PC-9 (cell line): ENCODE results near the gene CCP110. TPM values are rescaled to one million over a fixed set of nuclear protein-coding genes. Genes with fewer than 3 reads are reported as not detected.

Experiments
- Bru-seq: library from RNA; stranded (reverse); fragments of 400-500 nt; gene quantifications from one replicate; lab custom pipeline; 2021; lab: Mats Ljungman, UMichigan
- BruChase-seq, 2 experiments: library from RNA; stranded (reverse); fragments of 400-500 nt; gene quantifications; one replicate each; lab custom pipeline; 2021; lab: Mats Ljungman, UMichigan
- BruUV-seq: library from RNA; stranded (reverse); fragments of 400-500 nt; replicated peaks from 2 replicates; lab custom pipeline; 2021; lab: Mats Ljungman, UMichigan
- CTCF ChIA-PET: fragments of 300-600 bp; sonication (Branson Sonifier 250); formaldehyde crosslinking; loops from one replicate; lab custom pipeline; 2022; ENCODE audit warnings: antibody characterized with exemption; lab: Charles Lee
- POLR2A ChIA-PET: fragments of 300-600 bp; sonication (Branson Sonifier 250); formaldehyde crosslinking; loops from one replicate; lab custom pipeline; 2022; ENCODE audit warnings: antibody characterized with exemption; ENCODE audit not compliant: unreplicated experiment; lab: Charles Lee
- DNase-seq, 2 experiments: peaks; one replicate each; pipeline versions ENCODE4 v3.0.0 to v3.0.0-alpha.2; 2015 to 2022; ENCODE audit warnings: mixed read lengths in 1 of 2
- H2AFZ ChIP-seq: fragments of 200-600 bp; sonication (generic); 2 replicates; pipeline ENCODE4 v1.8.1; 2017; ENCODE audit warnings: antibody characterized with exemption
- H3F3A ChIP-seq: fragments of 200-600 bp; sonication (generic); 2 replicates; pipeline ENCODE4 v1.8.1; 2017; ENCODE audit warnings: antibody characterized with exemption, mild to moderate bottlenecking, low read depth; ENCODE audit not compliant: insufficient read depth
- H3K27ac ChIP-seq: fragments of 200-600 bp; sonication (generic); 2 replicates; pipeline ENCODE4 v1.6.1; 2016; ENCODE audit warnings: mixed run types
- H3K27me3 ChIP-seq: fragments of 200-600 bp; sonication (generic); 2 replicates; pipeline ENCODE4 v1.6.1; 2016; ENCODE audit warnings: low read depth, mixed run types; ENCODE audit not compliant: insufficient read depth
- H3K36me3 ChIP-seq: fragments of 200-600 bp; sonication (generic); 2 replicates; pipeline ENCODE4 v1.6.1; 2016; ENCODE audit warnings: low read depth, mixed run types
- H3K4me1 ChIP-seq: fragments of 200-600 bp; sonication (generic); replicated peaks from 2 replicates; pipeline ENCODE4 v1.6.1; 2016; ENCODE audit warnings: mixed run types; ENCODE audit not compliant: insufficient read depth
- H3K4me2 ChIP-seq: fragments of 200-600 bp; sonication (generic); 2 replicates; pipeline ENCODE4 v1.6.1; 2017; ENCODE audit warnings: mixed run types
- H3K4me3 ChIP-seq: fragments of 200-600 bp; sonication (generic); 2 replicates; pipeline ENCODE4 v1.6.1; 2016; ENCODE audit warnings: mixed run types
- H3K79me2 ChIP-seq: fragments of 200-600 bp; sonication (generic); 2 replicates; pipeline ENCODE4 v1.6.1; 2017; ENCODE audit warnings: low read depth, mixed run types
- H3K9me2 ChIP-seq: fragments of 200-600 bp; sonication (generic); 2 replicates; pipeline ENCODE4 v1.8.1; 2017; ENCODE audit warnings: mild to moderate bottlenecking; ENCODE audit not compliant: insufficient read depth
- H3K9me3 ChIP-seq: fragments of 200-600 bp; sonication (generic); 2 replicates; pipeline ENCODE4 v1.8.1; 2016; ENCODE audit warnings: low read depth; ENCODE audit not compliant: insufficient read depth
- H4K20me1 ChIP-seq: fragments of 200-600 bp; sonication (generic); 2 replicates; pipeline ENCODE4 v1.8.1; 2017; ENCODE audit not compliant: insufficient read depth
- CTCF ChIP-seq: fragments of 200-600 bp; sonication (generic); conservative IDR thresholded peaks from 2 replicates; pipeline ENCODE4 v1.6.1; 2017; ENCODE audit warnings: mixed run types, antibody characterized with exemption, mild to moderate bottlenecking, moderate library complexity
- EZH2 ChIP-seq: fragments of 200-600 bp; sonication (generic); IDR thresholded peaks from 2 replicates; pipeline ENCODE4 v1.8.0; 2017; ENCODE audit warnings: antibody characterized with exemption, low read depth
- intact Hi-C: fragments of 100-400 bp; cut with micrococcal nuclease; formaldehyde crosslinking; loops from one replicate; pipeline ENCODE4 v1.10.0; 2022; ENCODE audit not compliant: unreplicated experiment
- long read RNA-seq: library from polyadenylated mRNA; stranded (forward); transcript quantifications from one replicate; pipeline ENCODE4 v2.0.0, GENCODE V29; 2022
- total RNA-seq: library from RNA; stranded (reverse); gene quantifications from 2 replicates; pipeline ENCODE4 v1.2.3, GENCODE V29; 2021

Gene CCP110
- total RNA-seq (23.4 and 31.9 TPM in 2 replicates), Bru-seq, nascent RNA (percentile 81 among the genes with signal in this experiment), BruChase-seq, experiment 1, labeled RNA remaining after a 2-hour chase (percentile 83 among the genes with signal in this experiment), BruChase-seq, experiment 2, labeled RNA remaining after a 6-hour chase (percentile 88 among the genes with signal in this experiment)
- long read RNA-seq, full-length matches to known transcripts, result 3 of 11 reads
- long read RNA-seq, partial matches to known transcripts, result 0 of 11 reads
- long read RNA-seq, other reads (novel, unspliced or antisense), result 8 of 11 reads

- DNase-seq, result peak; percentile 88 to 96
- intact Hi-C loops, result loop anchor here (2.0 to 10.0 kb wide), 6 partner anchors 111 to 723 kb away; partner anchors contain the start of genes ARL6IP1 and TMC7
- H3K27me3 ChIP-seq, result no peaks in the 10 kb centered on the region
- H3K4me2 ChIP-seq, result peak within 1 kb of the TSS; percentile 92
- peaks cover 12% of the 10 kb centered on the region for H3F3A ChIP-seq
- H3K27ac ChIP-seq, result no peak within 1 kb of the TSS
- H3K36me3 ChIP-seq, result 0 out of 2 replicates have a peak, but pooled peaks cover 11% of the 10 kb centered on the region
- no peaks in the 10 kb centered on the region for H4K20me1 ChIP-seq
- no TSS peak for BruUV-seq
- peak within 1 kb of the TSS; percentile 79 for H3K4me3 ChIP-seq
- POLR2A ChIA-PET, result interaction anchor here (0.6 to 0.9 kb wide), 5 partner anchors 16 to 1374 kb away, joined by 3 to 7 read pairs (median 5); no protein-coding TSS in a partner anchor
- no peaks in the 10 kb centered on the region for H3K9me2 ChIP-seq
- TF ChIP-seq CTCF (no peak), EZH2 (no peak)
- no peaks in the 10 kb centered on the region for H3K9me3 ChIP-seq
- CTCF ChIA-PET, result interaction anchor here (0.6 kb wide), 1 partner anchor 35 kb away, joined by 10 read pairs; no protein-coding TSS in a partner anchor
- H3K79me2 ChIP-seq, result peaks cover 59% of the 10 kb centered on the region
- peaks cover 48% of the 10 kb centered on the region for H3K4me1 ChIP-seq
- peak within 1 kb of the TSS; percentile 99 for H2AFZ ChIP-seq
Measured at GRCh38 chr16:19523559-19524355, at the start of gene CCP110. Gene CCP110, plus strand, starts transcription at chr16:19523942. Its CDS starts 3,940 bp downstream, at chr16:19527882.

- ChIA-PET CTCF (interaction anchor here (0.5 to 0.6 kb wide), 2 partner anchors 109 to 167 kb away, joined by 5 read pairs; no protein-coding TSS in a partner anchor), POLR2A (no interaction called here)
- Histone ChIP-seq H3K36me3 (peaks cover 34% of the 10 kb centered on the region), H3K9me3 (no peaks in the 10 kb centered on the region), H4K20me1 (no peaks in the 10 kb centered on the region), H3K4me2 (no peak overlapping the region), H3K9me2 (no peaks in the 10 kb centered on the region), H3K79me2 (no peaks in the 10 kb centered on the region), H3K27ac (no peak overlapping the region), H3K4me1 (peaks cover 14% of the 10 kb centered on the region), H2AFZ (no peak overlapping the region), H3F3A (peaks cover 17% of the 10 kb centered on the region), H3K27me3 (no peaks in the 10 kb centered on the region), H3K4me3 (no peak overlapping the region)
- DNase-seq, result no peak
- BruUV-seq, result no TSS peak
- TF ChIP-seq EZH2 (no peak), CTCF (no peak)
- intact Hi-C loops, result no loop called here
Measured at GRCh38 chr16:19474617-19475016, 49.1 kb upstream of the CCP110 start.

- Histone ChIP-seq H3K9me3 (no peaks in the 10 kb centered on the region; the same call in 1 of the 2 replicates), H3K4me2 (peak overlapping the region; percentile 45), H3K27ac (peak overlapping the region; percentile 84), H3K79me2 (no peaks in the 10 kb centered on the region; the same call in 1 of the 2 replicates), H3K4me1 (peaks cover 37% of the 10 kb centered on the region), H3F3A (peaks cover 30% of the 10 kb centered on the region), H2AFZ (no peak overlapping the region), H3K27me3 (no peaks in the 10 kb centered on the region), H4K20me1 (no peaks in the 10 kb centered on the region), H3K36me3 (peaks cover 52% of the 10 kb centered on the region), H3K4me3 (no peak overlapping the region), H3K9me2 (no peaks in the 10 kb centered on the region; the same call in 1 of the 2 replicates)
- no TSS peak for BruUV-seq
- intact Hi-C loops, result no loop called here
- DNase-seq, result no peak
- TF ChIP-seq CTCF (no peak), EZH2 (no peak)
- ChIA-PET CTCF (no interaction called here), POLR2A (interaction anchor here (0.6 kb wide), 1 partner anchor 386 kb away, joined by 3 read pairs; no protein-coding TSS in a partner anchor)
Measured at GRCh38 chr16:19478505-19478904, 45.2 kb upstream of the CCP110 start.
